ENCODE measurements around the gene NTRK3. TPM values are rescaled to one million over a fixed set of nuclear protein-coding genes. Genes with fewer than 3 reads are reported as not detected.

NTRK3 gene
- polyA plus RNA-seq, 1 donor from 2014 or later = 42.7 TPM

DNA sequence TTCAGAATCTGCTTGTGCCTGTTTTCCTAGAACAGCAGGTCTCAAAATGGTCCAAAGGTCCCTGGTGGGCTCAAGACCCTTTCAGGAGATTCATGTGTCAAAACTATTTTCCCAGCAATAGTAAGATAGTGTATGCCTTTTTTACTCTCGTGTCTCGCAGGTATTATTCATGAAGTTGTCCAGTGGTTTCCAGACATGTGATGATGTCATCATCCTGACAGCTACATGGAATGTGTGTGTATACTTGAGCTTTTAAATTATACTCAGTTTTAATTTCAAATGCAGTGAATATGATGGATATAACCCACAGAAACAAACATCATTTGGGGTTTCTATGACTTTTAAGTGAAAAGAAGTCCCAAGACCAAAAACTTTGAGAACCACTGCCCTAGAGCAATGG, 288.6 kb downstream of the NTRK3 start:
- TF ChIP-seq MXI1 (conservative IDR thresholded peaks at IDR 0.05; ENCODE audit: poor library complexity, severe bottlenecking) = no peak
- no peak for TF ChIP-seq RAD21 (conservative IDR thresholded peaks at IDR 0.05)
- TF ChIP-seq EP300 (conservative IDR thresholded peaks at IDR 0.05; ENCODE audit: poor library complexity, severe bottlenecking) = no peak
- no peak for TF ChIP-seq CTCF (IDR thresholded peaks at IDR 0.05; ENCODE audit: poor library complexity, severe bottlenecking)
- TF ChIP-seq POLR2AphosphoS5 (IDR thresholded peaks at IDR 0.05) = no peak

DNA sequence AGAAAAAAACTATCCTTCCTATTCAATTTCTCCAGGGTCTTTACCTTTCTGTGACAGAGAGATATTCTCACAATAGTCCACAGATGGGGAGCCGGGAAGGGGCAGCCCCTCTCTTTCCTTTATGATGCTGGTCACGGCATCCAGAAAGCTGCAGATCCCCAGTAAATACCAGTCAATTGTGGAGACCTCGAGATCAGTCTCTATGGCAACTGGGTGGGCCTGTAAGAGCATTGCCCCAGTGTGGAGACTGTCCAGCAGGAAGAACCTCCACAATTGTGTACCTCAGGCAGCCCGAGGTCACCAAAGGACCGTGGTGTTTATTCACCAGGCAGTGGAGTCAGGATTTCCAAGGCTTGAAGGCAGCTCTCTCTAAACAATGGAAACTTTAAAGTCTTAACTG, 291.2 kb downstream of the NTRK3 start:
- Histone ChIP-seq H3K9ac (ENCODE audit: low read length) (no peak overlapping the region), H2AFZ (ENCODE audit: low read depth, low read length) (no peak overlapping the region), H3K9me3 (ENCODE audit: low read length) (no peaks in the 10 kb centered on the region), H3F3A (ENCODE audit: insufficient read depth, low read length, poor library complexity, severe bottlenecking) (no peaks in the 10 kb centered on the region), H3K79me2 (replicated peaks; ENCODE audit: insufficient read depth, low read length) (no peaks in the 10 kb centered on the region), H3K4me3 (ENCODE audit: low read length) (no peak overlapping the region), H3K27me3 (ENCODE audit: insufficient read depth, low read depth, low read length) (no peaks in the 10 kb centered on the region), H3K4me2 (ENCODE audit: low read length) (no peak overlapping the region), H3K36me3 (ENCODE audit: insufficient read depth, low read length) (peaks cover 7% of the 10 kb centered on the region), H3K27ac (ENCODE audit: low read length) (no peak overlapping the region), H4K20me1 (ENCODE audit: insufficient read depth) (no peaks in the 10 kb centered on the region), H3K9me2 (ENCODE audit: insufficient read depth, low read length) (no peaks in the 10 kb centered on the region)
- TF ChIP-seq EP300 (conservative IDR thresholded peaks at IDR 0.05; ENCODE audit: poor library complexity, severe bottlenecking) (no peak), SMC3 (conservative IDR thresholded peaks at IDR 0.05; ENCODE audit: poor library complexity) (no peak), POLR2AphosphoS5 (IDR thresholded peaks at IDR 0.05) (no peak), REST (IDR thresholded peaks at IDR 0.05; ENCODE audit: borderline replicate concordance) (no peak)

More for the DNA sequence above, 288.6 kb downstream of the NTRK3 start:
- Histone ChIP-seq H3K27me3 (ENCODE audit: insufficient read depth, low read depth, low read length) (no peaks in the 10 kb centered on the region), H3K4me3 (ENCODE audit: low read length) (no peak overlapping the region), H3F3A (ENCODE audit: insufficient read depth, low read length, poor library complexity, severe bottlenecking) (no peaks in the 10 kb centered on the region), H3K9ac (ENCODE audit: low read length) (no peak overlapping the region), H3K4me2 (ENCODE audit: low read length) (no peak overlapping the region), H3K36me3 (ENCODE audit: insufficient read depth, low read length) (peaks cover 9% of the 10 kb centered on the region), H3K27ac (ENCODE audit: low read length) (no peak overlapping the region), H3K79me2 (replicated peaks; ENCODE audit: insufficient read depth, low read length) (no peaks in the 10 kb centered on the region), H2AFZ (ENCODE audit: low read depth, low read length) (no peak overlapping the region), H3K9me2 (ENCODE audit: insufficient read depth, low read length) (no peaks in the 10 kb centered on the region), H3K9me3 (ENCODE audit: low read length) (no peaks in the 10 kb centered on the region), H4K20me1 (ENCODE audit: insufficient read depth) (no peaks in the 10 kb centered on the region)

DNA sequence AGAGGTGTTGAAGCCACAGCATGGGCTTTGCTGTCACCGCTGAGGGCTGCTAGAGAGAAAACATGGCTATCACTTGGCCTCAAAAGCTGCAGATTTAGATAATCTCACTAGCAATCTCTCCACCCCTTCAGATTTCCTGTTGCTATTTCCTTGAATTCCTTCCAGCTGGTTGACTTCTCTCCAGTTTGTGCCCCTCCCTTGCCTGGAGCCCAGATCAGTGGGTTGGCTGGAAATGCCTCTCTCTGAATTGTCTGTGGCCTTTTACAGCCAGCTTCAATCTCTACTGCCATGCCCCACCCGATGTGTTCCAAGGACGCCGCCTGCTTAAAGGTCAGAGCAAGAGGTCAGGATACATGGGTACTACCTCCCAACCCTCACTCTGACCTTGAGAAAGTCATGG, 294.1 kb downstream of the NTRK3 start:
- no peaks in the 10 kb centered on the region for H3K27me3 ChIP-seq (ENCODE audit: insufficient read depth, low read depth, low read length)
- no peaks in the 10 kb centered on the region for H4K20me1 ChIP-seq (ENCODE audit: insufficient read depth)
- no peak overlapping the region for H3K27ac ChIP-seq (ENCODE audit: low read length)
- no peaks in the 10 kb centered on the region for H3K9me2 ChIP-seq (ENCODE audit: insufficient read depth, low read length)
- H3K79me2 ChIP-seq (replicated peaks; ENCODE audit: insufficient read depth, low read length) = no peaks in the 10 kb centered on the region
- H3K4me2 ChIP-seq (ENCODE audit: low read length) = no peak overlapping the region
- H3K4me3 ChIP-seq (ENCODE audit: low read length) = no peak overlapping the region
- no peaks in the 10 kb centered on the region for H3K36me3 ChIP-seq (ENCODE audit: insufficient read depth, low read length)
- H3F3A ChIP-seq (ENCODE audit: insufficient read depth, low read length, poor library complexity, severe bottlenecking) = no peaks in the 10 kb centered on the region
- TF ChIP-seq RAD21 (conservative IDR thresholded peaks at IDR 0.05) (no peak), MXI1 (conservative IDR thresholded peaks at IDR 0.05; ENCODE audit: poor library complexity, severe bottlenecking) (no peak), EZH2 (IDR thresholded peaks at IDR 0.05; ENCODE audit: borderline replicate concordance, insufficient read depth, low read length, poor library complexity, severe bottlenecking) (no peak), REST (IDR thresholded peaks at IDR 0.05; ENCODE audit: borderline replicate concordance) (no peak)
- H3K9ac ChIP-seq (ENCODE audit: low read length) = no peak overlapping the region
- H3K9me3 ChIP-seq (ENCODE audit: low read length) = no peaks in the 10 kb centered on the region
- no peak overlapping the region for H2AFZ ChIP-seq (ENCODE audit: low read depth, low read length)

Data from neural cell (in vitro differentiated cells).